NCI-H526 treated with DMSO at 0.1 percent for 48 hours (cell line): ENCODE measurements around the gene SIPA1.
A peak's percentile ranks its signal among the peaks of the same experiment; 100 is the strongest.

Source experiments
- DNase-seq: peaks from one replicate; lab custom pipeline; 2025; lab: John Stamatoyannopoulos, UW

Gene SIPA1

GRCh38 chr11:65637794-65638419, at the start of gene SIPA1:
Gene SIPA1 (plus strand): TSS chr11:65638101. CDS start chr11:65640922, 2,821 bp downstream.
- no peak for DNase-seq

GRCh38 chr11:65588199-65589054, 49.5 kb upstream of the SIPA1 start:
- no peak for DNase-seq

GRCh38 chr11:65589444-65590239, 48.3 kb upstream of the SIPA1 start:
- no peak for DNase-seq

- no peak for DNase-seq
Observed at GRCh38 chr11:65590240-65590738, 47.6 kb upstream of the SIPA1 start.

- peak; percentile 47 for DNase-seq
Observed at GRCh38 chr11:65591939-65592857, 45.7 kb upstream of the SIPA1 start.

- DNase-seq: peak; percentile 49
Observed at GRCh38 chr11:65592858-65593517, 44.9 kb upstream of the SIPA1 start.

- DNase-seq: peak; percentile 16
Observed at GRCh38 chr11:65593518-65594414, 44.1 kb upstream of the SIPA1 start.

GRCh38 chr11:65595131-65595530, 42.8 kb upstream of the SIPA1 start:
- no peak for DNase-seq

- DNase-seq: no peak
Observed at GRCh38 chr11:65595543-65596281, 42.2 kb upstream of the SIPA1 start, which contains the start of gene KCNK7. Gene KCNK7 (minus strand): TSS chr11:65595800. CDS start chr11:65595772, 28 bp downstream.

- DNase-seq: no peak
Observed at GRCh38 chr11:65596520-65596919, 41.4 kb upstream of the SIPA1 start.

- no peak for DNase-seq
Observed at GRCh38 chr11:65598258-65598699, 39.6 kb upstream of the SIPA1 start.

GRCh38 chr11:65599216-65599954, 38.5 kb upstream of the SIPA1 start:
- no peak for DNase-seq

GRCh38 chr11:65599955-65600246, 38.0 kb upstream of the SIPA1 start:
- DNase-seq: no peak

GRCh38 chr11:65604258-65604657, 33.6 kb upstream of the SIPA1 start:
- no peak for DNase-seq

GRCh38 chr11:65606876-65607613, 30.9 kb upstream of the SIPA1 start:
- DNase-seq: peak; percentile 25

- no peak for DNase-seq
Observed at GRCh38 chr11:65607614-65608426, 30.1 kb upstream of the SIPA1 start.

GRCh38 chr11:65609229-65609628, 28.7 kb upstream of the SIPA1 start:
- no peak for DNase-seq
